Panc1 (cell line): ENCODE measurements around the gene NEU2.

ENCODE experiments used
- CTCF ChIP-seq: fragments of 450-650 bp; IDR thresholded peaks from 2 replicates; pipeline ENCODE4 v1.5.1; 2017; ENCODE audit warnings: mild to moderate bottlenecking
- POLR2AphosphoS5 ChIP-seq: IDR thresholded peaks from 2 replicates; pipeline ENCODE4 v1.6.1; 2012; ENCODE audit warnings: mild to moderate bottlenecking, low read depth, low read length, moderate library complexity
- REST ChIP-seq, 2 experiments: IDR thresholded peaks; 2 replicates each; pipeline ENCODE4 v1.6.1; 2011 to 2012; ENCODE audit warnings: low read depth in 2 of 2, control low read depth in 1 of 2, low read length in 1 of 2, mild to moderate bottlenecking in 1 of 2, moderate library complexity in 1 of 2; ENCODE audit not compliant: insufficient read depth in 1 of 2
- SIN3A ChIP-seq: IDR thresholded peaks from 2 replicates; pipeline ENCODE4 v1.6.1; 2012; ENCODE audit warnings: low read depth, mild to moderate bottlenecking, low read length, moderate library complexity, borderline replicate concordance; ENCODE audit not compliant: insufficient read depth
- TCF7L2 ChIP-seq: IDR thresholded peaks from 2 replicates; pipeline ENCODE4 v1.6.1; 2011; ENCODE audit warnings: mild to moderate bottlenecking, low read depth, low read length, inconsistent platforms

- TF ChIP-seq CTCF (no peak), REST (IDR thresholded peaks at IDR 0.05; ENCODE audit: insufficient read depth in 1 of 2, low read depth in 2 of 2, low read length in 1 of 2) (no peak), TCF7L2 (no peak), POLR2AphosphoS5 (no peak), SIN3A (no peak)
Measured at GRCh38 chr2:233076749-233077148, 44.3 kb downstream of the NEU2 start.
